Hair follicular keratinocyte (primary cell): ENCODE data around the gene CSNK1G2. TPM values are rescaled to one million over a fixed set of nuclear protein-coding genes. Genes with fewer than 3 reads are reported as not detected.

Source experiments
- total RNA-seq: library from RNA; depleted of rRNA; stranded (reverse); fragments of >200 nt; gene quantifications from 2 replicates; pipeline ENCODE4 v1.2.3, GENCODE V29; 2015

CSNK1G2 gene
- 76.0 and 79.1 TPM in 2 replicates for total RNA-seq

DNA sequence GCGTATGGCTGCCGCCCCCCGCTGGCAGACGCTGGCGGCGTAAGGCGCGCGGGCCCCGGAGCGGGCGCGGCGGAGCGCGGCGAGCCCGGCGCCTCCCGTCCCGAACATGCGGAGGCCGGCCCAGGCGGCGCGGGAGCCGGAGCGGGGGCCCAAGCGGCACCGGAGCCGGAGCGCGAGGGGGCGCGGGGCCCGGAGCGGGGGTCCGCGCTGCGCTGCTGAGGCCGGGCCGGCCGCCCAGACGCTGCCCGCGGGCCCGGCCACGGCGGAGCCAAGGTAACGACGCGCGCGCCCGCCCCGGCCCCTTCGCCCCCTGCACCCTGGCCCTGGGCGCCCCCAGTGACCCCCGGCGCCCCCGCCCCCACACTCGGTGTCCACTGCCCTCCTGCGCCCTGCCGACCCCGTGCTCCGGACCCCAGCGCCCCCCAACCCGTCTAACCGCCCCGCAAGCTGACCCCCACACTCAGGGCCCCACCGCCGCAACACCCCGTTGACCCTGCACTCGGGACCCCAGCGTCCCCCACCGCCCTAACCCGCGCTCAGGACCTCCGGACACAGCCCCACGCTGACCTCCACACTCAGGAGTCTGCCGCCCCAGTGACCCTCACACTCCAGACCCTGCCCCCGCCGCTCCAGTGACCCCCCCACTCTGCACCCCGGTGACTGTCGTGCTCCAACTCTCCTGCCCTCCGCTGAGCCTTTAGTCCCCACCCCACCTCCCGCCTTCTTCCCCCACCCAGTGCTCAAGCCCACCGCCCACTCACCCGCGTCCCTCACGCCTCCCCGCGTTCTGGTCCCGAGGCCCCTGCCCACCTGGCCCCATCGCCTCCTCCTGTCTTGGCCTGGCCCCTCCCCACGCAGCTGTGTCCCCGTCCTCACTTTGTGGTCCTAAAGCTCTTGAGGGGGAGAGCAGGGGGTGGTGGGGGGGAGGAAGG is at the start of gene CSNK1G2:
Gene CSNK1G2 (plus strand): TSS at position 27 of the 932 bp plus-strand sequence. CDS start 28,601 bp downstream, outside the sequence.

DNA sequence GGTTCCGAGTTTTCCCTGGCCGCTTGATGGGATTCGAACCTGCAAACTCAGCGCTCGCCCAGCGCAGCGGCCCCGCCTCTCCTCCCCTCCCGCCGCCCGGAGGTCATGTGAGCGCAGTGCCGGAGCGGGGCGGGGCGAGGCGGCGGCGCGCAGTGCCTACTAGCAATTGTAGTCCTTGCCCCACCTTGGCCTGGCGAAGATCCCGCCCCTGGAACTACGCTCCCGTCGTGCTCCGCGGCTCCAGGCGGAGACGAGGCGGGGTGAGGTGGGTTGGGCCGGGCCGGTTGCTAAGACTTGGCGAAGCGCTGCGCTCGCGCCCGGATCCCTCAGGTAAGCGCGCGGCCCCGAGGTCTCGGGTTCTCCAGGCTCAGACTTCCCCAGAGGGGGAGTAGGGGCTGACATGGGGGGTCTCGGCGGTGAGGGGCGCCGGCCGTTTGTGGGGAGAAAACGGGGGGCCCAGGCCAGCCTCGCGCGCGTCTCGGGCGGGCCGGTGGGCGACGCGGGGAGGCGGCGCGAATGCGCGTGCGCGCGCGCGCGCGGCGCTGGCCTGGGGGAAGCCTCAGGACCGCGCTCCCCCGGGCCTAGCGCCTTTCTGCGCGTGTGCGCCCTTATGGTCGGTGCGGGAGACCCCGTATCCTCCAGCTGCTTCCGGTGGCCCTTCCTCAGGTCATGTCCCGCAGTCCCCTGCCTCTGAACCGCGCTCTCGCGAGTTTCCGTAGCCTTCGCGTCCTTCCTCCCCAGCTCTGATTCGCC is 35.7 kb upstream of the CSNK1G2 start, which contains the start of the genes ADAT3 and SCAMP4:
Gene ADAT3 (plus strand): TSS at position 290 of the 753 bp plus-strand sequence. CDS start 6,649 bp downstream, outside the sequence.
Gene SCAMP4 (plus strand): TSS at position 290 of the 753 bp plus-strand sequence. CDS start 9,621 bp downstream, outside the sequence.

DNA sequence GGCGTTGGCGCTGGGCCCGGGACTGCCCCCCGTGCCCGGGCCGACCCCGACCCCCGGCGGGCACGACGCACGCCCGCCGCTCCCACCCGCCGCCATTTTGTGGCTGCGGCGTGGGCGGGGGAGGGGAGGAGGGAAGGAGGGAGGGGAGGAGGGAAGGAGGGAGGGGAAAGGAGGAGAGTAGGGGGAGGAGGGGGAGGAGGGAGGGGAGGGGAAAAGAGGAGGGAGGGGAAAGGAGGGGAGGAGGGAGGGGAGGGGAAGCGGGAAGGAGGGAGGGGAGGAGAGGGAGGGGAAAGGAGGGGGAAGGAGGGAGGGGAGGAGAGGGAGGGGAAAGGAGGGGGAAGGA is 74.6 kb downstream of the CSNK1G2 start, which contains the start of gene BTBD2:
Gene BTBD2 (minus strand): TSS at position 107 of the 343 bp plus-strand sequence. CDS start 11 bp downstream, at position 96.

Other genes with a start within 250 kb of the CSNK1G2 start
- gene ONECUT3, start 187.7 kb upstream of the CSNK1G2 start, total RNA-seq = not detected in 2 replicates
- gene ATP8B3, start 128.9 kb upstream of the CSNK1G2 start, total RNA-seq = 0.49 and 1.6 TPM in 2 replicates
- 11.6 and 12.2 TPM in 2 replicates for gene REXO1, start 92.7 kb upstream of the CSNK1G2 start, total RNA-seq
- gene KLF16, start 77.6 kb upstream of the CSNK1G2 start, total RNA-seq = 19.4 and 22.3 TPM in 2 replicates
- gene ABHD17A, start 55.7 kb upstream of the CSNK1G2 start, total RNA-seq = 131 and 133 TPM in 2 replicates
- gene ADAT3, start 35.8 kb upstream of the CSNK1G2 start, total RNA-seq = 4.8 and 5.1 TPM in 2 replicates
- 54.4 and 68.6 TPM in 2 replicates for gene SCAMP4, start 35.8 kb upstream of the CSNK1G2 start, total RNA-seq
- 61.7 and 66.2 TPM in 2 replicates for gene BTBD2, start 74.5 kb downstream of the CSNK1G2 start, total RNA-seq
- 115 and 149 TPM in 2 replicates for gene MKNK2, start 110.1 kb downstream of the CSNK1G2 start, total RNA-seq
- 44.3 and 46.5 TPM in 2 replicates for gene MOB3A, start 155.2 kb downstream of the CSNK1G2 start, total RNA-seq
- 0.70 and 1.1 TPM in 2 replicates for gene IZUMO4, start 155.7 kb downstream of the CSNK1G2 start, total RNA-seq
- gene AP3D1, start 210.4 kb downstream of the CSNK1G2 start, total RNA-seq = 83.1 and 86.9 TPM in 2 replicates
- gene DOT1L, start 222.8 kb downstream of the CSNK1G2 start, total RNA-seq = 7.9 and 9.9 TPM in 2 replicates